ENCODE measurements around the gene PCSK2.

- TF ChIP-seq CTCF (IDR thresholded peaks at IDR 0.05; ENCODE audit: poor library complexity, severe bottlenecking) (no peak), RAD21 (conservative IDR thresholded peaks at IDR 0.05) (no peak), POLR2AphosphoS5 (IDR thresholded peaks at IDR 0.05) (no peak), TAF1 (IDR thresholded peaks at IDR 0.05; ENCODE audit: low read depth) (no peak), MXI1 (conservative IDR thresholded peaks at IDR 0.05; ENCODE audit: poor library complexity, severe bottlenecking) (no peak), EP300 (conservative IDR thresholded peaks at IDR 0.05; ENCODE audit: poor library complexity, severe bottlenecking) (no peak), EZH2 (IDR thresholded peaks at IDR 0.05; ENCODE audit: borderline replicate concordance, insufficient read depth, low read length, poor library complexity, severe bottlenecking) (no peak)
- TF ChIP-seq, protein P1, sequence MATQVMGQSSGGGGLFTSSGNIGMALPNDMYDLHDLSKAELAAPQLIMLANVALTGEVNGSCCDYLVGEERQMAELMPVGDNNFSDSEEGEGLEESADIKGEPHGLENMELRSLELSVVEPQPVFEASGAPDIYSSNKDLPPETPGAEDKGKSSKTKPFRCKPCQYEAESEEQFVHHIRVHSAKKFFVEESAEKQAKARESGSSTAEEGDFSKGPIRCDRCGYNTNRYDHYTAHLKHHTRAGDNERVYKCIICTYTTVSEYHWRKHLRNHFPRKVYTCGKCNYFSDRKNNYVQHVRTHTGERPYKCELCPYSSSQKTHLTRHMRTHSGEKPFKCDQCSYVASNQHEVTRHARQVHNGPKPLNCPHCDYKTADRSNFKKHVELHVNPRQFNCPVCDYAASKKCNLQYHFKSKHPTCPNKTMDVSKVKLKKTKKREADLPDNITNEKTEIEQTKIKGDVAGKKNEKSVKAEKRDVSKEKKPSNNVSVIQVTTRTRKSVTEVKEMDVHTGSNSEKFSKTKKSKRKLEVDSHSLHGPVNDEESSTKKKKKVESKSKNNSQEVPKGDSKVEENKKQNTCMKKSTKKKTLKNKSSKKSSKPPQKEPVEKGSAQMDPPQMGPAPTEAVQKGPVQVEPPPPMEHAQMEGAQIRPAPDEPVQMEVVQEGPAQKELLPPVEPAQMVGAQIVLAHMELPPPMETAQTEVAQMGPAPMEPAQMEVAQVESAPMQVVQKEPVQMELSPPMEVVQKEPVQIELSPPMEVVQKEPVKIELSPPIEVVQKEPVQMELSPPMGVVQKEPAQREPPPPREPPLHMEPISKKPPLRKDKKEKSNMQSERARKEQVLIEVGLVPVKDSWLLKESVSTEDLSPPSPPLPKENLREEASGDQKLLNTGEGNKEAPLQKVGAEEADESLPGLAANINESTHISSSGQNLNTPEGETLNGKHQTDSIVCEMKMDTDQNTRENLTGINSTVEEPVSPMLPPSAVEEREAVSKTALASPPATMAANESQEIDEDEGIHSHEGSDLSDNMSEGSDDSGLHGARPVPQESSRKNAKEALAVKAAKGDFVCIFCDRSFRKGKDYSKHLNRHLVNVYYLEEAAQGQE (IDR thresholded peaks at IDR 0.05; ENCODE audit: borderline replicate concordance), result no peak
Observed at GRCh38 chr20:17444091-17444490, 217.3 kb downstream of the PCSK2 start.
